Erythroblast (primary cell): Measurements from ENCODE around the gene RAD51B.

Experiments
- GATA1 ChIP-seq: IDR thresholded peaks from 2 replicates; pipeline ENCODE4 v1.6.1; 2011; ENCODE audit warnings: low read depth, mild to moderate bottlenecking, control low read depth, low read length, moderate library complexity
- POLR2A ChIP-seq: IDR thresholded peaks from 2 replicates; pipeline ENCODE4 v1.6.1; 2011; ENCODE audit warnings: mild to moderate bottlenecking, low read length

- TF ChIP-seq POLR2A (no peak), GATA1 (no peak)
Observed at GRCh38 chr14:68386446-68386845, 566.9 kb downstream of the RAD51B start.
